Fibroblast of lung (primary cell): ENCODE measurements around the gene OR2L3. TPM values are rescaled to one million over a fixed set of nuclear protein-coding genes. Genes with fewer than 3 reads are reported as not detected.

Experiments used
- DNase-seq, 2 donors: peaks; one replicate each; pipeline versions ENCODE4 v3.0.0 to v3.0.0-alpha.2; 2010; ENCODE audit warnings: low read depth in 2 of 2
- H2AFZ ChIP-seq: 2 replicates; pipeline ENCODE4 v1.5.1; 2012; ENCODE audit warnings: low read length, control low read depth, inconsistent platforms
- H3K27ac ChIP-seq: 2 replicates; pipeline ENCODE4 v1.5.1; 2011; ENCODE audit warnings: low read length, control low read depth; ENCODE audit not compliant: insufficient read depth
- H3K27me3 ChIP-seq: 2 replicates; pipeline ENCODE4 v1.5.1; 2011; ENCODE audit warnings: mild to moderate bottlenecking, low read length; ENCODE audit not compliant: control insufficient read depth, insufficient read depth
- H3K36me3 ChIP-seq: 2 replicates; pipeline ENCODE4 v1.5.1; 2011; ENCODE audit warnings: low read length; ENCODE audit not compliant: control insufficient read depth, insufficient read depth
- H3K4me1 ChIP-seq: 2 replicates; pipeline ENCODE4 v1.5.1; 2011; ENCODE audit warnings: low read length; ENCODE audit not compliant: control insufficient read depth, insufficient read depth; ENCODE audit errors: extremely low read depth
- H3K4me2 ChIP-seq: 2 replicates; pipeline ENCODE4 v1.5.1; 2011; ENCODE audit warnings: low read length, control low read depth; ENCODE audit not compliant: insufficient read depth; ENCODE audit errors: extremely low read depth
- H3K4me3 ChIP-seq, 4 experiments: fragments of 200-600 bp in 1 of 4; sonication (generic) in 1 of 4; replicated peaks in 1 of 4; 2 replicates each; pipeline ENCODE4 v1.5.1; 2011 to 2016; ENCODE audit warnings: low read length in 4 of 4, low read depth in 3 of 4, mild to moderate bottlenecking in 3 of 4, control low read depth in 2 of 4, inconsistent platforms in 1 of 4, mixed read lengths in 1 of 4; ENCODE audit not compliant: insufficient read depth in 1 of 4; ENCODE audit errors: control extremely low read depth in 1 of 4
- H3K79me2 ChIP-seq: 2 replicates; pipeline ENCODE4 v1.5.1; 2012; ENCODE audit warnings: mild to moderate bottlenecking, low read length, inconsistent platforms; ENCODE audit not compliant: control insufficient read depth, insufficient read depth
- H3K9ac ChIP-seq: 2 replicates; pipeline ENCODE4 v1.5.1; 2011; ENCODE audit warnings: mild to moderate bottlenecking, low read length, control low read depth; ENCODE audit not compliant: insufficient read depth
- H3K9me3 ChIP-seq: 2 replicates; pipeline ENCODE4 v1.5.1; 2012; ENCODE audit warnings: low read depth, low read length; ENCODE audit not compliant: control insufficient read depth, insufficient read depth
- H4K20me1 ChIP-seq: 2 replicates; pipeline ENCODE4 v1.5.1; 2011; ENCODE audit warnings: low read length; ENCODE audit not compliant: control insufficient read depth, insufficient read depth; ENCODE audit errors: extremely low read depth
- CTCF ChIP-seq, 2 donors: IDR thresholded peaks in 1 of 2; conservative IDR thresholded peaks in 1 of 2; 1 replicate in 1 of 2; 2 replicates in 1 of 2; pipeline ENCODE4 v1.5.1; 2011 to 2012; ENCODE audit warnings: low read length in 2 of 2, control low read depth in 1 of 2, inconsistent platforms in 1 of 2, low read depth in 1 of 2, mild to moderate bottlenecking in 1 of 2
- EZH2 ChIP-seq: IDR thresholded peaks from 2 replicates; pipeline ENCODE4 v1.5.1; 2012; ENCODE audit warnings: low read length, control low read depth, mild to moderate bottlenecking; ENCODE audit errors: missing control alignments
- polyA plus RNA-seq, 2 donors: library from polyadenylated mRNA; depleted of rRNA in 1 of 2; stranded (reverse) in 1 of 2; unstranded in 1 of 2; fragments of >200 nt; gene quantifications; 2 replicates each; pipeline ENCODE4 v1.2.1, GENCODE V29; 2011 to 2012; ENCODE audit warnings: missing spikeins in 1 of 2
- total RNA-seq: library from RNA; depleted of rRNA; stranded (reverse); fragments of >200 nt; gene quantifications from 2 replicates; pipeline ENCODE4 v1.2.1, GENCODE V29; 2014

Gene OR2L3
- total and polyA plus RNA-seq, 2 donors (not counting 1 experiment from before 2014, with no cell fraction given), result under 0.01 TPM; not detected in 1

GRCh38 chr1:248047008-248047407, 372 bp downstream of the OR2L3 start:
- Histone ChIP-seq H3K36me3 (no peaks in the 10 kb centered on the region), H3K79me2 (no peaks in the 10 kb centered on the region), H3K4me2 (no peak overlapping the region), H3K27me3 (no peaks in the 10 kb centered on the region), H4K20me1 (no peaks in the 10 kb centered on the region), H2AFZ (no peak overlapping the region), H3K27ac (no peak overlapping the region), H3K9ac (no peak overlapping the region), H3K4me3 (no peak overlapping the region), H3K9me3 (no peaks in the 10 kb centered on the region), H3K4me1 (no peaks in the 10 kb centered on the region)
- no peak for DNase-seq
- no peak for TF ChIP-seq CTCF (conservative IDR thresholded peaks at IDR 0.05 in 1 of 2, IDR thresholded peaks at IDR 0.05 in 1 of 2; ENCODE audit: low read depth in 1 of 2, low read length in 2 of 2)
- no peak for TF ChIP-seq EZH2

GRCh38 chr1:248054671-248055070, 8.0 kb downstream of the OR2L3 start:
- H2AFZ ChIP-seq, result no peak overlapping the region
- TF ChIP-seq CTCF (conservative IDR thresholded peaks at IDR 0.05 in 1 of 2, IDR thresholded peaks at IDR 0.05 in 1 of 2; ENCODE audit: low read depth in 1 of 2, low read length in 2 of 2) (no peak), EZH2 (no peak)
- no peak overlapping the region for H3K27ac ChIP-seq
- H3K27me3 ChIP-seq, result no peaks in the 10 kb centered on the region
- H3K9ac ChIP-seq, result no peak overlapping the region
- no peak overlapping the region for H3K4me3 ChIP-seq
- no peaks in the 10 kb centered on the region for H3K36me3 ChIP-seq
- H4K20me1 ChIP-seq, result no peaks in the 10 kb centered on the region
- H3K79me2 ChIP-seq, result no peaks in the 10 kb centered on the region
- H3K4me1 ChIP-seq, result no peaks in the 10 kb centered on the region
- DNase-seq, result no peak
- H3K4me2 ChIP-seq, result no peak overlapping the region
- H3K9me3 ChIP-seq, result no peaks in the 10 kb centered on the region

- Histone ChIP-seq H2AFZ (no peak overlapping the region), H3K4me2 (no peak overlapping the region), H3K36me3 (no peaks in the 10 kb centered on the region), H4K20me1 (no peaks in the 10 kb centered on the region), H3K9me3 (no peaks in the 10 kb centered on the region), H3K4me3 (no peak overlapping the region), H3K27me3 (no peaks in the 10 kb centered on the region), H3K27ac (no peak overlapping the region), H3K4me1 (no peaks in the 10 kb centered on the region), H3K79me2 (no peaks in the 10 kb centered on the region), H3K9ac (no peak overlapping the region)
- no peak for TF ChIP-seq CTCF (conservative IDR thresholded peaks at IDR 0.05 in 1 of 2, IDR thresholded peaks at IDR 0.05 in 1 of 2; ENCODE audit: low read depth in 1 of 2, low read length in 2 of 2)
- no peak for TF ChIP-seq EZH2
- DNase-seq, result no peak
Measured at GRCh38 chr1:248055261-248055660, 8.6 kb downstream of the OR2L3 start.
